HUES6 (cell line): ENCODE results near the gene ADM5.

Experiments used
- H3K27ac ChIP-seq: 2 replicates; pipeline ENCODE4 v1.7.0; 2013; ENCODE audit warnings: low read depth, mild to moderate bottlenecking, low read length, inconsistent platforms
- H3K27me3 ChIP-seq: 2 replicates; pipeline ENCODE4 v1.6.1; 2013; ENCODE audit warnings: low read length; ENCODE audit not compliant: control insufficient read depth, insufficient read depth
- H3K36me3 ChIP-seq: 2 replicates; pipeline ENCODE4 v1.6.1; 2013; ENCODE audit warnings: low read length; ENCODE audit not compliant: control insufficient read depth, insufficient read depth
- H3K4me1 ChIP-seq: 2 replicates; pipeline ENCODE4 v1.6.1; 2013; ENCODE audit warnings: low read length; ENCODE audit not compliant: control insufficient read depth, insufficient read depth
- H3K4me3 ChIP-seq: 2 replicates; pipeline ENCODE4 v1.5.1; 2013; ENCODE audit warnings: low read depth, low read length
- H3K9ac ChIP-seq: one replicate; pipeline ENCODE4 v1.6.1; 2013; ENCODE audit warnings: mild to moderate bottlenecking, low read length
- H3K9me3 ChIP-seq: 2 replicates; pipeline ENCODE4 v1.6.1; 2013; ENCODE audit warnings: low read depth, low read length; ENCODE audit not compliant: control insufficient read depth, insufficient read depth

The ADM5 gene

DNA sequence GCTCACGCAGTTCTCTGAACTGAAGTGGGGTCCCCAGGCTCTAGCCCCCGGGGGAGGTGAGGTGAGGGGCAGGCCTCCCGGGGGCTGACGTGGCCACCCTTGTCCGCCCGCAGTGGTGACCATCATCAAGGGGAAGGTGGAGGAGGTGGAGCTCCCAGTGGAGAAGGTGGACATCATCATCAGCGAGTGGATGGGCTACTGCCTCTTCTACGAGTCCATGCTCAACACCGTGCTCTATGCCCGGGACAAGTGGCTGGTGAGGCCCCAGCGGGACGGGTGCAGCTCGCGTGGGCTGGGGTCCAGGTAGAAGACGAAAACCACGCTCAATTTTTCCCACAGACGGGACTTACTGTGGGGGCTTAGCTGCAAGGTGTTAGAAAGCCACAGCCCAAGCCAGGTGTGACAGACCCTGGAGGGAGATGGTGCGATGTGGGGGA is 5.6 kb upstream of the ADM5 start:
- peaks cover 71% of the 10 kb centered on the region for H3K36me3 ChIP-seq

GRCh38 chr19:49684251-49684982 is 5.0 kb upstream of the ADM5 start:
- Histone ChIP-seq H3K27me3 (no peaks in the 10 kb centered on the region), H3K36me3 (peaks cover 75% of the 10 kb centered on the region), H3K4me1 (peaks cover 14% of the 10 kb centered on the region), H3K27ac (no peak overlapping the region), H3K9ac (no peak overlapping the region), H3K4me3 (no peak overlapping the region), H3K9me3 (no peaks in the 10 kb centered on the region)

More for the DNA sequence above, 5.6 kb upstream of the ADM5 start:
- Histone ChIP-seq H3K9ac (no peak overlapping the region), H3K27me3 (no peaks in the 10 kb centered on the region), H3K27ac (no peak overlapping the region), H3K4me1 (peaks cover 19% of the 10 kb centered on the region), H3K4me3 (no peak overlapping the region), H3K9me3 (no peaks in the 10 kb centered on the region)

- H3K36me3 ChIP-seq, result peaks cover 75% of the 10 kb centered on the region
- H3K27me3 ChIP-seq, result no peaks in the 10 kb centered on the region
- H3K9me3 ChIP-seq, result no peaks in the 10 kb centered on the region
- H3K4me1 ChIP-seq, result peaks cover 9% of the 10 kb centered on the region
- H3K27ac ChIP-seq, result no peak overlapping the region
- H3K9ac ChIP-seq, result no peak overlapping the region
- H3K4me3 ChIP-seq, result no peak overlapping the region
Measured at GRCh38 chr19:49684983-49685553, 4.3 kb upstream of the ADM5 start.

- Histone ChIP-seq H3K36me3 (peaks cover 74% of the 10 kb centered on the region), H3K4me3 (no peak overlapping the region), H3K27me3 (no peaks in the 10 kb centered on the region), H3K27ac (no peak overlapping the region), H3K9ac (no peak overlapping the region), H3K9me3 (no peaks in the 10 kb centered on the region), H3K4me1 (peaks cover 10% of the 10 kb centered on the region)
Measured at GRCh38 chr19:49685845-49686332, 3.5 kb upstream of the ADM5 start.

- H3K27me3 ChIP-seq, result no peaks in the 10 kb centered on the region
- H3K36me3 ChIP-seq, result peaks cover 69% of the 10 kb centered on the region
- peaks cover 12% of the 10 kb centered on the region for H3K4me1 ChIP-seq
- H3K9ac ChIP-seq, result no peak overlapping the region
- H3K4me3 ChIP-seq, result no peak overlapping the region
- no peak overlapping the region for H3K27ac ChIP-seq
- no peaks in the 10 kb centered on the region for H3K9me3 ChIP-seq
Measured at GRCh38 chr19:49686503-49687088, 2.8 kb upstream of the ADM5 start.

DNA sequence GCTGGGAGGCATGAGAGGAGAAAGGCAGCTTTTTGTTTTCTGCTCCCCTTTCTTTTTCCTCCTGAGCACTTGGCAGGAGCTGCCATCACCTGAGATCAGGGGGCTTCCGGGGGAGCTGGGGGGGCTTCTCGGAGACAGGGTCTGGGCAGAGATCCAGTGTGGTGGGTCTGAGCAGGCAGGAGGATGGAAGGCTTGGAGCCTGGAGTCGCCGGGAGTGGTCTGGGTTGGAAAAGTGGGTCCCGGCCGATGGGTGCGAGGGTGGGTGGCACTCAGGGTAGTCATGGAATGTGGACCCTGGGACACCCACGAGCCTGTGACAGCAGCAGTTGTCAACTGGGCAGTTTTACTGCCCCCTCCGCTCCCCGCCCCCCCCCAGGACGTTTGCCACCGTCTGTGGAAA is 2.2 kb upstream of the ADM5 start:
- no peaks in the 10 kb centered on the region for H3K9me3 ChIP-seq
- H3K36me3 ChIP-seq, result peaks cover 64% of the 10 kb centered on the region
- H3K4me3 ChIP-seq, result no peak overlapping the region
- no peaks in the 10 kb centered on the region for H3K27me3 ChIP-seq
- no peak overlapping the region for H3K9ac ChIP-seq
- H3K27ac ChIP-seq, result no peak overlapping the region
- H3K4me1 ChIP-seq, result peaks cover 13% of the 10 kb centered on the region

GRCh38 chr19:49687566-49688316 is 1.7 kb upstream of the ADM5 start:
- H3K36me3 ChIP-seq, result peaks cover 58% of the 10 kb centered on the region
- H3K4me1 ChIP-seq, result peaks cover 13% of the 10 kb centered on the region
- H3K27ac ChIP-seq, result no peak overlapping the region
- no peaks in the 10 kb centered on the region for H3K27me3 ChIP-seq
- no peak overlapping the region for H3K9ac ChIP-seq
- no peak overlapping the region for H3K4me3 ChIP-seq
- H3K9me3 ChIP-seq, result no peaks in the 10 kb centered on the region

DNA sequence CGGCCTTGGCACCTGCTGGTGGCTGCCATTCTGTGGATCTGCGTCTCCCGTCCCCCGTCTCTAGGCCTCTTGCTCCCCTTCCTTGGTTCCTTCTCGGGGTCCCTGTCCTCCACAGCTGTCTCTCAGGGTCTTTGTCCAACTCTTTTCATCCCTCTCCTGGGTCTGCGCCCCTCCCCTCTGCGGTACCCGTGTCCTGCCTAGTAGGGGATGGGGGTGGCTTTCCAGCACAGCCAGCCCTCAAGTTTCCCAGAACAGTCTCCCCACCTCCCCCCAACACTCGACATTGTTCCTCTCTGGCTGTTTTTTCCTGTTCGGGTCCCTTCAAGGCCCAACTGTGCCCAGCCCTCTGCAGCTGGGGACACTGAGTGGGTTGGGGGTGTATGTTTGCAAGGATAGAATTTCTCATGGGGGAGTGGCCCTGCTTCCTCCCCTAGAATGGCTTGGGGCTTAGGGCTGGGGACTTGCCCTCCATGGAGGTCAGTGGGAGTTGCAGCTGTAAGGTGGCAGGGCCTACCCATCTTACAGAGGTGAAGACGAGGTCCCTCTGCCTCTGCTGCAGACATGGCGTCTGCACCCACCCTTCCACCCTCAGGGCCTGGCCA is 762 bp upstream of the ADM5 start:
- Histone ChIP-seq H3K9me3 (no peaks in the 10 kb centered on the region), H3K27me3 (no peaks in the 10 kb centered on the region), H3K4me1 (peaks cover 13% of the 10 kb centered on the region), H3K4me3 (no peak overlapping the region), H3K27ac (no peak overlapping the region), H3K9ac (no peak overlapping the region), H3K36me3 (peaks cover 50% of the 10 kb centered on the region)

GRCh38 chr19:49690079-49690655 is 773 bp downstream of the ADM5 start:
- Histone ChIP-seq H3K9me3 (no peaks in the 10 kb centered on the region), H3K27me3 (no peaks in the 10 kb centered on the region), H3K4me3 (peak overlapping the region; percentile 67), H3K9ac (peak overlapping the region; percentile 70), H3K27ac (no peak overlapping the region), H3K36me3 (peaks cover 35% of the 10 kb centered on the region), H3K4me1 (peaks cover 13% of the 10 kb centered on the region)

DNA sequence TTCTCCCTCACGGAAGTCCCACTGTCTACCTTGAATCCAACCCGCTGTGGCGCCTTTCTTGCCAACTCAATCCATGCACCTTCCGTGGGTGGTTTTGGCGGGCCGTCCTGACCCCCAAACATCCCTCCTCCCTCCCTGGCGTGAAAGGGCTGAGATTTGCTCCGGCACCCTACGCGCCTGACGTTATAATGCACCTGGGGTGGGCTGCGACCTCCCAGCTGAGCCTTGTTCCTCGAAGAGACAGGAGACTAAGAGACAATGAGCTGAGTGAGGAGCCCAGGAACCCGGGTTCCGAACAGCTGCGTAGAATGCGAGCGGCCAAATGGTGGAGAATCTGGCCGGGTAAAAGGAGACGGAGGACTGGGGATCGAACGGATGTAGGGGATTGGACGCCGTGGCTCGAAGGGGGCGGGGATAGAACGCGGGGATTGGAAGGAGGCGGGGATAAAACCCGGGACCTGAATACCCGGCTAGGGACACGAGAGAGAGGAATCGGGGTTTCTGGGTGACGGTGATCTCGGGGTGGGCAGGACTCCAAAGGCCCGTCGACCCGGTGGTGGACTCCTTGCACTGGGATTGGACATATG is 1.4 kb downstream of the ADM5 start, which contains the start of gene CPT1C:
Gene CPT1C (plus strand): TSS at position 461 of the 587 bp plus-strand sequence. CDS start 1,137 bp downstream, outside the sequence.
- peak within 1 kb of the TSS; percentile 67 for H3K4me3 ChIP-seq
- peaks cover 13% of the 10 kb centered on the region for H3K4me1 ChIP-seq
- H3K27ac ChIP-seq, result no peak within 1 kb of the TSS
- H3K9ac ChIP-seq, result peak within 1 kb of the TSS; percentile 70
- peaks cover 29% of the 10 kb centered on the region for H3K36me3 ChIP-seq
- no peaks in the 10 kb centered on the region for H3K27me3 ChIP-seq
- H3K9me3 ChIP-seq, result no peaks in the 10 kb centered on the region
